NCI-H146 treated with DMSO at 0.1 percent for 48 hours (cell line): ENCODE measurements around the gene COMT.

ENCODE experiments used
- DNase-seq: peaks from one replicate; lab custom pipeline; 2025; ENCODE audit not compliant: unreplicated experiment; lab: John Stamatoyannopoulos, UW

Gene COMT

DNA sequence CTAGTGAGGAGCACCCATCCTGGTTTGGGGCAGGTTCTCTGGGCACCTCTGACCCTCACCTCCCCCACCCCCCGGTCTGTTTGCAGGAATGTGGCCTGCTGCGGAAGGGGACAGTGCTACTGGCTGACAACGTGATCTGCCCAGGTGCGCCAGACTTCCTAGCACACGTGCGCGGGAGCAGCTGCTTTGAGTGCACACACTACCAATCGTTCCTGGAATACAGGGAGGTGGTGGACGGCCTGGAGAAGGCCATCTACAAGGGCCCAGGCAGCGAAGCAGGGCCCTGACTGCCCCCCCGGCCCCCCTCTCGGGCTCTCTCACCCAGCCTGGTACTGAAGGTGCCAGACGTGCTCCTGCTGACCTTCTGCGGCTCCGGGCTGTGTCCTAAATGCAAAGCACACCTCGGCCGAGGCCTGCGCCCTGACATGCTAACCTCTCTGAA, 26.9 kb downstream of the COMT start:
- DNase-seq: no peak

DNA sequence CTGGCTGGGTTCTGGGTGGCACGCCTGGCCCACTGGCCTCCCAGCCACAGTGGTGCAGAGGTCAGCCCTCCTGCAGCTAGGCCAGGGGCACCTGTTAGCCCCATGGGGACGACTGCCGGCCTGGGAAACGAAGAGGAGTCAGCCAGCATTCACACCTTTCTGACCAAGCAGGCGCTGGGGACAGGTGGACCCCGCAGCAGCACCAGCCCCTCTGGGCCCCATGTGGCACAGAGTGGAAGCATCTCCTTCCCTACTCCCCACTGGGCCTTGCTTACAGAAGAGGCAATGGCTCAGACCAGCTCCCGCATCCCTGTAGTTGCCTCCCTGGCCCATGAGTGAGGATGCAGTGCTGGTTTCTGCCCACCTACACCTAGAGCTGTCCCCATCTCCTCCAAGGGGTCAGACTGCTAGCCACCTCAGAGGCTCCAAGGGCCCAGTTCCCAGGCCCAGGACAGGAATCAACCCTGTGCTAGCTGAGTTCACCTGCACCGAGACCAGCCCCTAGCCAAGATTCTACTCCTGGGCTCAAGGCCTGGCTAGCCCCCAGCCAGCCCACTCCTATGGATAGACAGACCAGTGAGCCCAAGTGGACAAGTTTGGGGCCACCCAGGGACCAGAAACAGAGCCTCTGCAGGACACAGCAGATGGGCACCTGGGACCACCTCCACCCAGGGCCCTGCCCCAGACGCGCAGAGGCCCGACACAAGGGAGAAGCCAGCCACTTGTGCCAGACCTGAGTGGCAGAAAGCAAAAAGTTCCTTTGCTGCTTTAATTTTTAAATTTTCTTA, 27.8 kb downstream of the COMT start:
- no peak for DNase-seq

DNA sequence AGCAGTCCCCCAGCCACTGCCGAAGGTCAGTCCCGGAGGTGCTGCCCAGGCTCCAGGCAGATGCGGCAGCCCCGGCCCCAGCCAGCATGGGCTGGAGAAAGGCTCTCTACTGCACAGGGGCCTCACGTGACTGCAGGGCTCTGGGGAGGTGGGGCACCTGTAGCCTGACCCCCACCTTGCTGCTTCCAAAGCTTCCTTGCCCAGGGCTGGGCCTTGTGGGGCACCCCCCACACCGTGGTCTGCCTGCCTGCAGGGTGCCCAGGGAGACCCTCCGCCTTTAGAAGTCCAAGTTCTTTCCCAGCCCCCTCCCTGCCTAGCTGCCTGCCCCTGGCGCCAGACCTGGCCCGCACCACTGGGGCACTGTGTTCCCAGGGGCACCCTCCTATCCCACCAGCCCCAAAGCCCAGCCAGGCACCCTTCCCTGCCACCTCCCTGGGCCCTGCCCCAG, 28.5 kb downstream of the COMT start:
- DNase-seq: no peak

DNA sequence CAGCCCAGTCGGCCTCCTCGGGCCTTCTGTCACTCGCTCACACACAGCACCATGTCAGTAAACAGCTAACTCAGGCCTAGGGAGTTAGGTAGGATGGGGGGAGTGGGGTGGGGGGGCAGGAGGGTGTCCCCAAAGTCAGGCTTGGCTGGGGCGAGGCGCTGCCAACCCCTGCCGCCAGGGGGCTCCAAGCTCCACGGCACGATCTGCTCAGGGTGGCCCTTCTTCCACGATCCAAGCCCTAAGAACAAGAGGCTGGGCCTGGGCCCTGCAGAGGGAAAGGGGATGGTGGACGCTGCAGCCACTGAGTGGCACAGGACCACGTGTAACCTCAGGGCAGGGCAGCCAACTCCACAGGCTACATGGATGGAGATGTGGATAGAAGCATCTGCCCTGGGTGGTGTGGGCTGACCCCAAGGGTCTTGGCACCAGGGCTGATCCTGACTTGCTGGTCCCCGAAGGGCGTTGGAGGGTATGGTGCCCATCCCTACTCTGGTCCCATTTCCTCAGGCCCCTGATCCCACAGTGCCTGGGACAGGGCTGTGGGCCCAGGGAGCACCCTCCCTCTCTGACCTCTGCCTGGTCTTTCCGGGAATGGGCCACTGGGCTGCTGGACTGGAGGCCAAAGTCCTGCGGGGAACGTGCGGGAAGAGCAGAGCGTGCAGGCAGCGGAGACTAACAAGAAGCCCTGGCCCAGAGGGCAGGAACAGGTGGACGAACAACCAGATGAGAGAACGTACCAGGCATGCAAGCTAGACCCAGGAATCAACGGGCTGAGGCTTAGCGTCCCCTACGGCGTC, 29.1 kb downstream of the COMT start:
- no peak for DNase-seq

DNA sequence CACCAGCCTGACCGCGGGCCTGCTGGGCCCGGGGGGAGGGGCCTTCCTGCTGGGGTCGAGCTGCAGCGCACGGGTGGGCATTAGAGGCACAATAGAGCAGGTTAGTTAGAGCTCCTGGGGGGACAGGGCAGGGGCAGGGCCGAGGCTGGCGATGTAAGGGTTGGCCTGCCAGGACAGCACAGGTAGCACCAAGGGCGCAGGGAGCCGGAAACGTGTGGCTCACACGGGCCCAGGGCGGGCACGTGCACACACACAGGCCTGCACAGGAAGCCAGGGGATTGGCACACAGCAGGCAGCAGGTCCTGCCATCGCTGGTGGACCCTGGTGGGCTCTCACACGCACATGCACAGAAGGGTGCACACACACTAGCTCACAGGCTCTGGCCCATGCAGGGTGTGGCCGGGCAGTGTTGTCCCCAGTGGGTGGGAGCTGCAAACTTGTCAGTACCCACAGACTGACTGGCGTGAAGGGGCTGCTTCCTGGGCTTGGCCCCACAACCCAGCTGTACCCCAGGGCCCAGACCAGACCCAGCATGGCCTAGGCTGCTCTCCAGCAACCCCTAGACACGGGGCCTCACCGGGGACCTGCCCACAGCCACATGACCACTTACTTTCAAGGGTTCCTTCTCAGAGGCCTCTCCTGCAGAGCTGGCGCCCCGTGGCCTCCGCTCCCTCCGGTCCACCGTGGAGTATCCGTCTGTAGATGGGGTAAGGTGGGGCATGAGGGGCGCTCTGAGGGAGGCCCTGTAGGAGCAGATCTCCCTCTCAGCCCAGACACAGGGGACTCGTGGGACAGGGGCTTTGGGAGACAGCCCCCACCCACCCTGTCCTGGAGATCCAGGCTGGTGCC, 29.9 kb downstream of the COMT start:
- no peak for DNase-seq

DNA sequence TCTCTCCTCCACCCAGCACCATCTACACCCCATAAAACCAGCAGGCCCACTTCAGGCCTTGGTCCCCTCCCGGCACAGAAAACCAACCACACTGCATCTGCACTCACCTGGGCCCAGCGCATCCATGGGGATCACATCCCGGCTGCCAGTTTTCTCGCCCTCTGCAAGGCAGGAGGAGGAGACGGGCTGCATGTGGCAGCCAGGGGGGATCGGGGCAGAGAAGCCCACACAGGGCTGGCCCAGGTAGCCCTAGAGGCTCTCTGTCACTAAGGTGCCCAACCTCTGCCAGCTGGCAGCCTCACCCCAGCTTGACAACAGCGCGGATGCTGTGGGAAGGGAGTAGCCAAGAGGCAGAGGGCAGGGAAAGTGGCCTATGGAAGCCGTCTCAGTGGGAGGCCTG, 30.7 kb downstream of the COMT start:
- no peak for DNase-seq

DNA sequence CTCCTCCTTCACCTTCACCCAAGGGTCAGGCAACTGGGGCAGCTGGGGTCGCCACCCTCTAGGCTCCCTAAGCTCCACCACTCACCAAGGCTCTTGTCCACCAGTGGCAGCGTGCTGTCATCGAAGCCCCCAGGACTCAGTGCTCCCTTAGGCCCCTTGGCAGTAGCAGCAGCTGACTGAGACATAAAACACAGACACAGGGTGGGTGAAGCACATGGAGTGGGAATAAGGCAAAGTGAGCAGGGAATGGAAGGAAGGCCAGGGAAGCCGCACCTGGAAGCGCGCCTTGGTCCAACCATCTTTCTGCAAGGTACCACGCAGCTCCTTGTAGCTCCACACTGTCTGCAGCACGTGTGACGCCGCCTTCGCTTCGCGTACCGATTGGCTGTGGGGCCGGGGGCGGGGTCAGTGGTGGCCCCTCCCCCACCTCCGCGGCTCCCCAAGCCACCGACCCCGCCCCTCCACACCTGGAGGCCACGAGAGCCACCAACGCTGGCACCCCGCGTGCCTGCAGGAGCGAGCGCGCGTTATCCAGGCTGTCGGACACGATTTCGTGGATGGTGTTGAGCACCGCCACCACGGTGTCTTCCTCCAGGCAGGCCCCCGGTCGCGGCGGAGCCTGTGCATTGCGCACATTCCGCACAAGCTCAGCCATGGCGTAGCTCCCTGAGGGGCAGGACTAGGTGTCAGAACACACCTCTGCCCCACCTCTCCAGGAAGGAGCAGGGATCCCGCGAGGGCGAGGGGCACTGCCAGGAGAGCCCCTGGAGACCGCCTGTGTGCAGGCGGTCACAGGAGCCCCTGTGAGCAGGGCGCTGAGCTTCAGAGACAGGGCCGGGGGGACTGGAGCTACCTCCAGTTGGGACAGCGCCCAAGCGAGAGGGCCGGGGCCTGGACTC, 31.3 kb downstream of the COMT start:
- DNase-seq: no peak

DNA sequence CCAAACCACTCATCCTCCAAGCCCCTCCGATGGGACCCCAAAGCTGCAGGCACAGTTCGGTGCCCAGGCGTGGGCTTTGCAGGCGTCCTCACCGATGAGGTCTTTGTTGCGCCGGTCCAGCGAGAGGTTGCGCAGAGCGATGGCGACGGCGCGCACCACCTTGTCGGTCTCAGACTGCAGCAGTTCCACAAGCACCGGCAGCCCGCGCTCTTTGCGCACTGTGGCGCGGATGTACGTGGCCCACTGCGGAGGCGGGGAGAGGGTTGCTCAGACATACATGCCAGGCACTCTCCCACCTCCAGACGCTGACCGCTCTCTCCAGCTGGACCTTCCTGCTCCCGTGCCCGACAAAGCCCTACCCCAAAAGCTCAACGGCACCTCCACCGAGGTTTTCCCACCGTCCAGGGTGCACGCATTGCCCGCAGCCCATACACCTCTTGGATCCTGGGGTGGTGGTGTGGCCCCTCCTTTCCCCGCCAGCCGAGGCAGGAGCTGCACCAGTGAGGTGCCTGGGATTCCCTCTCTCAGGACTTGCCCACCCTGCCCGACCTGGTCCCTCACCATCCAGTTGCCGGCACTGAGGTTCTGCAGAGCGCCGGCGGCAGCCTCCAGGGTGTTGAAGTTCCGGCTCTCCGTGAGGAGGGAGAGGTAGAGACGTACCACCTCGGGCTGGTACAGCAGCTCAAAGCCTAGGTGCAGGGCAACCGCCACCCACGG, 32.1 kb downstream of the COMT start:
- no peak for DNase-seq

DNA sequence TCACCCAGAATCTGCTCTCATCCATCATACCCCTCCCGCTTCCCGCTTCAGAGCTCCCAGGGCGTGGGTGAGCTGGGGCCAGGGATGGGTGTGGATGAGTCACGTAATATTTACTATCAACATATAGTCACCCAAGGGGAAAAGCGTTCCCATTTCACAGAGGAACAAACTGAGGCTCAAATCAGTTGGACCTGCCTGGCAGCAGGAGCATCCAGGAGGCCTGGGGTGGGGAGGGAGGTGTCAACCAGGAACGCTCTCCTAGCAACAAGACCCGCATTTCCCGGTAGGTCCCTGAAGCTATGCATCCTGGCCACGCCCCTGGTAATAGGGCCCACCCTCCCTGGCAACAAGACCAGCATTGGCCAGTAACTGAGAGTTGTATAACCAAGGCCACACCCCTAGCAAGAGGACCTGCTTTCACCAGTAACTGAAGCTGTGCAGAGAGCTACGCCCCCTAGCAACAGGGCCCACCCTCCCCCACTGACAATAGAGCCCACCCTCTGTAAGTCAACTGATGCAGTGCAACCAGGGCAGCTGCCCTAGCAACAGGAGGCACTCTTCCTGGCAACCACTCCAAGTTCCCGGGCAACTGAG, 32.8 kb downstream of the COMT start:
- peak; percentile 73 for DNase-seq

DNA sequence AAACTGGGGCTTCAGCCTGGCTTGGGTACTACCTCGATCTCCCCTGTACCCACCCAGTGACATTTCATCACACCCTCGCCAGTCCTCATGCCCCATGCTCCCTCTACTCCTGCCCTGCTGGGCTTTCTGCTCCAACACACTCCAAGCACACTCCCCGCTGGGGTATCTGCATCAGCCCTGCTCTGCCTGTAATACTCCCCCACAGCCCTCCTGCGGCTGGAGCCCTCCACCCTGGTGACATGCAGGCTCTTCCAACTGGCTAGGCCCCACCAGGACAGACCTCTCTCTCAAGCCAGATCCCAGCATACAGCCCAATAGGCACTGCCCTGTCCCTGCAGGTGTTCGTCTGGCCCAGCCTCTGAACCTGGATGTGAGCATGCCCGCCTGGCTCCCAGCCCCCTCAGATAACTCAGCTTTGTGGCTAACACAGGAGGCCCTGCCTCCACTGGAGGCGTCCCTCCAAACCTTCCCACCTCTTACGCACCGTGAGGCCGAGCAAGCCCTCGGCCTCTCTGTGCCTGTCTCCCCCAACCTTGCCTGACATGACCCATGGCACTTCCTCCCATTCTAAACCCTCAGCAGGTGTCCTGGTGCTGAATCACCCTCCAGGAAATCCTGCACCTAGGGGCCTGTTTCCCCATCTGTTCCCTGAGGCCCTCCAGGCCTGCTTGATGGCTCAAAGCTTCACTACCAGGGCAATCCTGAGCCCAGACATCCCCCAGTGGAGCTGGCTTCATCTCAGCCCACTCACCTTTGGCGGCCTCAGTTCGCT, 33.5 kb downstream of the COMT start:
- DNase-seq: no peak

DNA sequence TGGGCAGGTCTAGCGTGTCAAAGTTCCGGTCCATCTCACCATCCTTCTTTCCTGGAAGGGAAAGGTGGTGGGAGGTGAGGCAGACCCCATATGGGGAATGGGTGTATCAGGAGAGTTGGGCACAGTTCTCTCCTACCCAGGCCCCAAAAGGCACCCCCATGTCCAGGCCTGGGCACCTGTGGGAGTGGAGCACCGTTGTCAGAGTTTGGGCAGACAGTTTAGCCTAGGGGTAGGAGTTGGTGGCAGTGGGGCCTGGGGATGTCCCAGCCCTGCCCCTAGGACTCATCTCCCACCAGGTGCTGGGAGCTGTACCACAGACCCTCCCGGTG, 34.1 kb downstream of the COMT start:
- DNase-seq: no peak

DNA sequence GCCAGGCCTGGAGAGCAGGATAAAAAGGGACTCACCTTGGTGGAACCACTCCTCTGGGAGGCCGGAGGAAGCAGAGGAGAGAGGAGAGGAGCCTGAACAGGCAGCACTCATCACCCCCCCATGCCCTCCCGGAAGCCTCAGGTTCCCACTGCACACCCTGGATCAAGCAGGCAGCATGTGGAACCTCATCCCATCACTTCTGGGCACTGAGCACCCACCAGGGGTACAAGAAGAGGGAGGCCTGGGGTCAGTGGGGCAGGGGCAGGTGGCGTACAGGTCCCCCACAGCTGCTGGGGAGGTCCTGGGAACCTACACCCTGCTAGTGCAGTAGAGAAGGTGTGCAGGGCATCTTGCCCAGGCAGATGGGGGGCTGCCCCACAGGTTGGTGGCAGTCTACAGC, 35.1 kb downstream of the COMT start:
- DNase-seq: no peak

DNA sequence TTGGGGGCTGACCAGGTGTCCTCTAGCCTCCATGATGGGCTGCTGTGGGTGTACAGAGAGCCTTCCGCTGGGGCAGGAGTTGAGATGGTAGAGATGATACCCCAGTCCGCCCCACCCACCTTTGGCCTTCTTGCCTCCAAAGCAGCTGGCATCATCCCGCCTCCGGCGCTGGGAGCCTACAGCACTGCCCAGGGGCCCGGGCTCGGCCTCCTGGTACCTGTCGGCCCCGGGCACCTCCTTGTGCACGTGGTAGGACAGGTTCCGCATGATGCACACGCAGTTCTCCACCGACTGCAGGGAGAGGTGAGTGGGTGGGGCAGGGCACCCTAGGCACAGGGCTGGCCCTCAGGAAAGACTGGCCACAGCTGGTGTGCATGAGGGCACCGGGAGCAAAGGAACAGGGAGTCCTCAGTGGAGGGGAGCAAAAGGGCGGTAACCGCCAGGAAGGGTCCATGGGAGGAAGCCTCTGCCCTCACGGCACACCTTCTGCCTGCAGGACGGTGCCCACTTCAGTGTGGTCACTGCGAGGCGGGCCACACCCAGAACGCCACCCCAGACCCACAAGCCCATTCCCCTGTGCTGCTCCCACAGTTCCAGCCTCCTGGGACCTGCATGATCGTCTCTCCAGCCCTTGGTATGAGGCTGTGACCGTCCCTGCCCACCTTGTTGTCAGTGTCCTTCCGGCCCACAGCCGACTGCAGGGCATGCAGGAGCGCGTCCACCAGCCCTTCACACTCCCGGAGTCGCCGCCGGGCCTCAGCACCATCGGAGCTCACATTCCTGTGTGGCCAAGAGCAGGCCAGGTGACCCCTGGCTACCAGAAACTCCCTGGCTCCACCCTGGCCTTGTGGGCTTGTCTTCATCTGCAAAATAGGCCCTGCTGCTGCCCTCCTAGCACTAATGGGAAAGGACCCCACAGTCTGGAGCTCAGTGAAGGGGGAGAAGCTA, 36.0 kb downstream of the COMT start:
- DNase-seq: no peak

DNA sequence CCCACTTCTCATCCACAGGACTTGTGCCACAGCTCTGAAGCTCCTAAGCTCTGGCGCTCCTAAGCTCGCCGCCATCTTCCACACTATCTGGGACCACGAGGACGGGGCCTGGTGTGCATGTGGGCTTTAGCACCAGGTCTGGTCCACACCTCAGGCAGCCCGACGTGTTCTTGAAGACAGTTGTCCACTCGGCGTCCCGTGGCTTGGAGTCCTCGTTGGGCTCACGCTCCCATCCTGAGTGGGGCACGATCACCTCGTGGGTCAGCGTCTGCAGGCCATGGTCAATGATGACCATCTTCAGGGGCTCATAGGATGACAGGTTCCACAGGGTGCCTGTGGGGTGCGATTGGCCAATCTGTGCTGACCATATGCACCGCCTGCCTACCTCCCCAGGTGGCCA, 37.2 kb downstream of the COMT start:
- DNase-seq: no peak

DNA sequence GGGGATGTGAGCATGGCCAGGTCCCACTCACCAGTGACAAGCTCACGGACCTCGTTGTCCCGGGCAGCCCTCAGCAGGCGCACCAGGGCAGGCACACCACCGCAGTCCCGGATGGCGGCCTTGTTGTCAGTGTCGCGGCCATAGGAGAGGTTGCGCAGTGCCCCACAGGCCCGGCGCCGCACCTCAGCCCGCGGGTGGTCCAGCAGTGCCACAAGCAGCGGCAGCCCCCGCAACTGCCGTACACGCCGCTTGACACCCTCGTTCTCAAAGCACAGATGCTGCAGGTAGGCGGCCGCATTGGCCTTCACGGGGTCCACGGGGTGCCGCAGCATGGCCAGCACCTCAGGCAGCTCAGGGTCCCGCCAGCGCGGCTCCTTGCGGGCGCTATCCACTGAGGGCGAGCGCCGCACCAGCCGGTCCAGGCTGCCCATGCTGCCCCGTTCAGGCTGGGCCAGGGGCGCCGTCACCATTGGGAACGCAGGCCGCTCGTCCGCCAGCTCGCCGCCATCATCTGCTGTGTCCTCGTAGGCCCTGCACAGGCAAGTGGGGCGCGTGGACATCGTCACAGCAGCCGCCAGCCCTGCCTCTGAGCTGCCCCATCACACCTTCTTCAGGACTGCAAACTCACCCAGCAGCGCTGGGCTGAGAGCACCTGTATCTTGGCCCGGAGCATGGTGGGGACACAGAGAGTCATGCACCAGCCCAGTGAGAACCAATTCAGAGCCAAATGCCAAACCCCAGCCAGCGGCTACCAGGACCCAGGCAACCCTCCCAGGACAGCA, 38.3 kb downstream of the COMT start:
- DNase-seq: no peak

DNA sequence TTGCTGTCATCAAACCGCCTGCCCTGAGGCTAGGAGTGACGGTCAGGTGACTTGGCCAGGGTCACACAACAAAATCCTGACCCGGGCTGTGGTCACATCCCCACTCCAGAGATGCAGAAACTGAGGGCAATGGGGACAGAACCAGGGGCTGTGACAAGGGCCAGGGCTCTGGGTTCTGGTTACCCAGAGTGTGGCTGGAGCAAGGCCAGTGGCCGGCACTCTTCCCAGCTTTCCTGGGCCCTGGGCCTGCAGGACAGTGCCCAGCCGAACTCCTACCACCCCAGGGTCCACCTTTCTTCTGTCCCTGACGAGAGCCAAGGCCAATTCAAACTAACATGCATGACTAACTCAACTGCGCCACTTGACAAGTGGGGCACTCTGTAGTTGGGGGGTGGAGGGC, 39.2 kb downstream of the COMT start:
- no peak for DNase-seq
